ENCODE results near the gene SPATA19. TPM values are rescaled to one million over a fixed set of nuclear protein-coding genes. Genes with fewer than 3 reads are reported as not detected.

Gene SPATA19, protein sequence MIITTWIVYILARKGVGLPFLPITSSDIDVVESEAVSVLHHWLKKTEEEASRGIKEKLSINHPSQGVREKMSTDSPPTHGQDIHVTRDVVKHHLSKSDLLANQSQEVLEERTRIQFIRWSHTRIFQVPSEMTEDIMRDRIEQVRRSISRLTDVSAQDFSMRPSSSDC
- total RNA-seq (not detected), polyA plus RNA-seq (not detected)

DNA sequence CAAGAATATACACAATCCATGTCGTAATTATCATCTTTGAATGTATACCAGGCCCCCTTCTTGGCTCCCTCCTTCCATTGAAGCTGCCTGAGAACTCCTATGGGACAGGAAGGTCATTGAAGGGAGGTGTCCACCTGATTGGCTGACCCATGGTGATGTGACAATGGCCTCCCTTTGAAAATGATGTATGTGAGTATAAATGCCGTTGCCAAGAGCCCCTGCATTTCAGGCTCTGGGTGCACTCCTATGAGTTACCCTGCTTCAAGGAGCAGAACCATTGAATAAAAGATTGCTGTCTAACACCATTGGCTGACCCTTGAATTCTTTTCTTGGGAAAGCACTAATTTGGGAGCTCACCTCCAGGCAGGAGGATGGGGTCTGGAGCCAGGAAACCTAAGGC, at the start of gene SPATA19:
SPATA19 (minus strand) TSS at position 101 of the 400 bp plus-strand sequence; CDS start at position 34, 67 bp downstream.
- Histone ChIP-seq H3K9ac (ENCODE audit: low read depth in 1 of 2, low read length in 2 of 2) (no peak within 1 kb of the TSS), H3K4me1 (ENCODE audit: control insufficient read depth in 4 of 4, insufficient read depth in 4 of 4, low read length in 3 of 4) (no peaks in the 10 kb centered on the region), H3K27me3 (ENCODE audit: control insufficient read depth in 4 of 4, insufficient read depth in 4 of 4, low read length in 3 of 4) (peaks cover 0 to 2% (median 0%) of the 10 kb centered on the region in 4 donors), H3K27ac (ENCODE audit: low read depth in 1 of 2, low read length in 2 of 2) (no peak within 1 kb of the TSS), H3K4me3 (ENCODE audit: low read depth in 1 of 3, low read length in 3 of 3) (no peak within 1 kb of the TSS), H3K36me3 (ENCODE audit: control insufficient read depth in 4 of 4, insufficient read depth in 3 of 4, low read depth in 1 of 4, low read length in 3 of 4) (no peaks in the 10 kb centered on the region), H3K9me3 (ENCODE audit: control insufficient read depth in 4 of 4, low read length in 3 of 4) (peaks cover 0 to 2% (median 0%) of the 10 kb centered on the region in 4 donors)
- 51% methylated on average over 2 of the region's 2 CpGs for WGBS
- no peak for DNase-seq (ENCODE audit: low spot score)
- TF ChIP-seq TAF1 (conservative IDR thresholded peaks at IDR 0.05), result no peak

DNA sequence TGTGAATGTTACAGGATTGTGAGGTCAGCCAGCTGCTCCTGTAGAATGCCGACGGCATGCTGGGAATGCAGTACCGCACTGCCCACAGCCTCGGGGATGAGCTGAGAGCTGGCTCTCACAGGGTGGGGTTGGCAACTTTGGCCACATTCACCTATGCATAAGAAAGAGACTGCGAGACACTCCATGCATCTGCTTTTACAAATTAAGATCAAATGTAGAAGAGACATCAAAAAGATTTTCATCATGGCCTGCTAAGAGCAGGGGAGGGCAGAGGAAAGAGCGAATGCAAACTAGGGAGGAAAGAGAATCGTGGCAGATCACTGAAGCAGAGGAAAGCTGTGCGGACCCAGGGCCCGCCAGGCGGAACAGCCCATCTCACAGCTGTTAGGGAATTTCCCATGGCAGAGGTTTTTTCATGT, 49.8 kb upstream of the SPATA19 start:
- Histone ChIP-seq H3K4me1 (ENCODE audit: control insufficient read depth in 4 of 4, insufficient read depth in 4 of 4, low read length in 3 of 4) (no peaks in the 10 kb centered on the region), H3K27me3 (ENCODE audit: control insufficient read depth in 4 of 4, insufficient read depth in 4 of 4, low read length in 3 of 4) (peaks cover 0 to 10% (median 0%) of the 10 kb centered on the region in 4 donors), H3K9me3 (ENCODE audit: control insufficient read depth in 4 of 4, low read length in 3 of 4) (no peaks in the 10 kb centered on the region), H3K9ac (ENCODE audit: low read depth in 1 of 2, low read length in 2 of 2) (no peak overlapping the region), H3K27ac (ENCODE audit: low read depth in 1 of 2, low read length in 2 of 2) (no peak overlapping the region), H3K36me3 (ENCODE audit: control insufficient read depth in 4 of 4, insufficient read depth in 3 of 4, low read depth in 1 of 4, low read length in 3 of 4) (no peaks in the 10 kb centered on the region), H3K4me3 (ENCODE audit: low read depth in 1 of 3, low read length in 3 of 3) (no peak overlapping the region)
- TF ChIP-seq FOXA1 (IDR thresholded peaks at IDR 0.05), result no peak
- TF ChIP-seq, protein P1, sequence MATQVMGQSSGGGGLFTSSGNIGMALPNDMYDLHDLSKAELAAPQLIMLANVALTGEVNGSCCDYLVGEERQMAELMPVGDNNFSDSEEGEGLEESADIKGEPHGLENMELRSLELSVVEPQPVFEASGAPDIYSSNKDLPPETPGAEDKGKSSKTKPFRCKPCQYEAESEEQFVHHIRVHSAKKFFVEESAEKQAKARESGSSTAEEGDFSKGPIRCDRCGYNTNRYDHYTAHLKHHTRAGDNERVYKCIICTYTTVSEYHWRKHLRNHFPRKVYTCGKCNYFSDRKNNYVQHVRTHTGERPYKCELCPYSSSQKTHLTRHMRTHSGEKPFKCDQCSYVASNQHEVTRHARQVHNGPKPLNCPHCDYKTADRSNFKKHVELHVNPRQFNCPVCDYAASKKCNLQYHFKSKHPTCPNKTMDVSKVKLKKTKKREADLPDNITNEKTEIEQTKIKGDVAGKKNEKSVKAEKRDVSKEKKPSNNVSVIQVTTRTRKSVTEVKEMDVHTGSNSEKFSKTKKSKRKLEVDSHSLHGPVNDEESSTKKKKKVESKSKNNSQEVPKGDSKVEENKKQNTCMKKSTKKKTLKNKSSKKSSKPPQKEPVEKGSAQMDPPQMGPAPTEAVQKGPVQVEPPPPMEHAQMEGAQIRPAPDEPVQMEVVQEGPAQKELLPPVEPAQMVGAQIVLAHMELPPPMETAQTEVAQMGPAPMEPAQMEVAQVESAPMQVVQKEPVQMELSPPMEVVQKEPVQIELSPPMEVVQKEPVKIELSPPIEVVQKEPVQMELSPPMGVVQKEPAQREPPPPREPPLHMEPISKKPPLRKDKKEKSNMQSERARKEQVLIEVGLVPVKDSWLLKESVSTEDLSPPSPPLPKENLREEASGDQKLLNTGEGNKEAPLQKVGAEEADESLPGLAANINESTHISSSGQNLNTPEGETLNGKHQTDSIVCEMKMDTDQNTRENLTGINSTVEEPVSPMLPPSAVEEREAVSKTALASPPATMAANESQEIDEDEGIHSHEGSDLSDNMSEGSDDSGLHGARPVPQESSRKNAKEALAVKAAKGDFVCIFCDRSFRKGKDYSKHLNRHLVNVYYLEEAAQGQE (IDR thresholded peaks at IDR 0.05), result no peak
- no peak for TF ChIP-seq HNF4G (IDR thresholded peaks at IDR 0.05)
- TF ChIP-seq GABPA (IDR thresholded peaks at IDR 0.05 in 1 of 2, conservative IDR thresholded peaks at IDR 0.05 in 1 of 2), result no peak
- no peak for TF ChIP-seq EGR1 (IDR thresholded peaks at IDR 0.05; ENCODE audit: low read depth in 2 of 2)
- TF ChIP-seq RXRA (IDR thresholded peaks at IDR 0.05), result no peak
- TF ChIP-seq, protein P2, sequence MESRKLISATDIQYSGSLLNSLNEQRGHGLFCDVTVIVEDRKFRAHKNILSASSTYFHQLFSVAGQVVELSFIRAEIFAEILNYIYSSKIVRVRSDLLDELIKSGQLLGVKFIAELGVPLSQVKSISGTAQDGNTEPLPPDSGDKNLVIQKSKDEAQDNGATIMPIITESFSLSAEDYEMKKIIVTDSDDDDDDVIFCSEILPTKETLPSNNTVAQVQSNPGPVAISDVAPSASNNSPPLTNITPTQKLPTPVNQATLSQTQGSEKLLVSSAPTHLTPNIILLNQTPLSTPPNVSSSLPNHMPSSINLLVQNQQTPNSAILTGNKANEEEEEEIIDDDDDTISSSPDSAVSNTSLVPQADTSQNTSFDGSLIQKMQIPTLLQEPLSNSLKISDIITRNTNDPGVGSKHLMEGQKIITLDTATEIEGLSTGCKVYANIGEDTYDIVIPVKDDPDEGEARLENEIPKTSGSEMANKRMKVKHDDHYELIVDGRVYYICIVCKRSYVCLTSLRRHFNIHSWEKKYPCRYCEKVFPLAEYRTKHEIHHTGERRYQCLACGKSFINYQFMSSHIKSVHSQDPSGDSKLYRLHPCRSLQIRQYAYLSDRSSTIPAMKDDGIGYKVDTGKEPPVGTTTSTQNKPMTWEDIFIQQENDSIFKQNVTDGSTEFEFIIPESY (IDR thresholded peaks at IDR 0.05), result no peak
- no peak for TF ChIP-seq JUND (IDR thresholded peaks at IDR 0.05)
- 51% methylated on average over 10 of the region's 10 CpGs for WGBS
- no peak for DNase-seq (ENCODE audit: low spot score)

DNA sequence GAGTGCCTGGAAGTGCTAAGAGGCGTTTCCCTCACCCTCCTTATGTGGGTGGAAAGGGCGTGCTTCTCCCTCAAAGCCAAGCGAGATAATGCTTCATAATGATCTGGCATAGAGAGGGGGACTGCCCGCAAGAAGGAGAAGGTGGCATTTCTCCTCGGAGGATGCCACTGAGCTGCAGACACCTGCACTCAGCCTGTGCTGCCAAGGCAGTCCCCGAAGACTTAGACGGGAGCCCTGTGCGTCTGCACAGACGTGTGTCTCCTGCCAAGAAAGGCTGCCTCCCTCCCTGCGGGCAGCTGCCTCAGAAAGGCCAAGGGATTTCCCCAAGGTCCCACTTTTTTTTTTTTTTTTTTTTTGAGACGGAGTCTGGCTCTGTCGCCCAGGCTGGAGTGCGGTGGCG, 48.1 kb upstream of the SPATA19 start:
- TF ChIP-seq RAD21 (IDR thresholded peaks at IDR 0.05), result no peak
- TF ChIP-seq HNF4G (IDR thresholded peaks at IDR 0.05), result no peak
- no peak for TF ChIP-seq FOXA2 (IDR thresholded peaks at IDR 0.05)
- no peak overlapping the region for H3K27ac ChIP-seq (ENCODE audit: low read depth in 1 of 2, low read length in 2 of 2)
- H3K27me3 ChIP-seq (ENCODE audit: control insufficient read depth in 4 of 4, insufficient read depth in 4 of 4, low read length in 3 of 4), result peaks cover 0 to 10% (median 0%) of the 10 kb centered on the region in 4 donors
- no peak overlapping the region for H3K9ac ChIP-seq (ENCODE audit: low read depth in 1 of 2, low read length in 2 of 2)
- H3K36me3 ChIP-seq (ENCODE audit: control insufficient read depth in 4 of 4, insufficient read depth in 3 of 4, low read depth in 1 of 4, low read length in 3 of 4), result no peaks in the 10 kb centered on the region
- 80% methylated on average over 14 of the region's 14 CpGs for WGBS
- H3K9me3 ChIP-seq (ENCODE audit: control insufficient read depth in 4 of 4, low read length in 3 of 4), result no peaks in the 10 kb centered on the region
- no peak for DNase-seq (ENCODE audit: low spot score)
- no peaks in the 10 kb centered on the region for H3K4me1 ChIP-seq (ENCODE audit: control insufficient read depth in 4 of 4, insufficient read depth in 4 of 4, low read length in 3 of 4)
- no peak overlapping the region for H3K4me3 ChIP-seq (ENCODE audit: low read depth in 1 of 3, low read length in 3 of 3)

Measured in liver (tissue), 9 donors.